Sigmoid colon (tissue), 7 donors: ENCODE data around the gene CASP10. TPM values are rescaled to one million over a fixed set of nuclear protein-coding genes. Genes with fewer than 3 reads are reported as not detected.

Experiments
- DNase-seq: peaks from one replicate; pipeline ENCODE4 v3.0.0-alpha.2; 2019
- H3K27ac ChIP-seq, 4 donors: fragments of 200-600 bp; sonication (generic); one replicate each; pipeline ENCODE4 v1.5.1; 2016 to 2019; ENCODE audit warnings: mild to moderate bottlenecking in 1 of 4
- H3K27me3 ChIP-seq, 3 donors: fragments of 200-600 bp; sonication (generic); one replicate each; pipeline ENCODE4 v1.5.1; 2019; ENCODE audit warnings: mild to moderate bottlenecking in 1 of 3
- H3K36me3 ChIP-seq, 4 donors: fragments of 200-600 bp; sonication (generic); one replicate each; pipeline ENCODE4 v1.5.1; 2016 to 2019
- H3K4me1 ChIP-seq, 4 donors: fragments of 200-600 bp; sonication (generic); one replicate each; pipeline ENCODE4 v1.5.1; 2017 to 2019
- H3K4me3 ChIP-seq, 4 donors: fragments of 200-600 bp; sonication (generic); one replicate each; pipeline ENCODE4 v1.5.1; 2017 to 2019; ENCODE audit warnings: mild to moderate bottlenecking in 2 of 4, moderate library complexity in 1 of 4
- H3K9me3 ChIP-seq, 4 donors: fragments of 200-600 bp in 3 of 4; sonication (generic) in 3 of 4; one replicate each; pipeline versions ENCODE4 v1.5.1 to v1.6.1; 2013 to 2019
- EP300 ChIP-seq, 4 donors: sonication (generic); formaldehyde crosslinking; IDR thresholded peaks; one replicate each; pipeline ENCODE4 v1.6.1; 2017; ENCODE audit warnings: antibody characterized with exemption in 4 of 4
- POLR2A ChIP-seq, 2 donors: fragments of 450-650 bp; IDR thresholded peaks; one replicate each; pipeline ENCODE4 v1.6.1; 2016; ENCODE audit warnings: antibody characterized with exemption in 2 of 2, mild to moderate bottlenecking in 2 of 2, moderate library complexity in 2 of 2
- POLR2AphosphoS5 ChIP-seq, 4 donors: sonication (generic); formaldehyde crosslinking; IDR thresholded peaks; one replicate each; pipeline ENCODE4 v1.6.1; 2017; ENCODE audit warnings: antibody characterized with exemption in 4 of 4
- WGBS, 2 donors: extraction: QIAGEN DNeasy Blood & Tissue Kit; methylation state at CpG; one replicate each; pipeline ENCODE4 v1.1.7; 2013; 5-methylcytosine and 5-hydroxymethylcytosine counted together
- intact Hi-C: fragments of 100-400 bp; cut with DNase I; formaldehyde crosslinking; loops from one replicate; pipeline ENCODE4 v1.15.1; 2023
- polyA plus RNA-seq, 3 donors: library from polyadenylated mRNA; stranded (reverse); fragments of 200-250 nt; gene quantifications; one replicate each; pipeline ENCODE4 v1.2.3, GENCODE V29; 2013
- total RNA-seq, 4 donors: library from RNA; depleted of rRNA; stranded (reverse); fragments of >200 nt; gene quantifications; one replicate each; pipeline ENCODE4 v1.1.0, GENCODE V29; 2016
- TF ChIP-seq, protein P1 (sequence below), 4 experiments: fragments of 450-650 bp in 3 of 4; fragments of 200-600 bp in 1 of 4; IDR thresholded peaks; one replicate each; pipeline ENCODE4 v1.5.1; 2016 to 2019; ENCODE audit warnings: antibody characterized with exemption in 4 of 4, mild to moderate bottlenecking in 3 of 4, moderate library complexity in 2 of 4
- donor health status: healthy with polysubstance abuse.
- donor health status: Bipolar disorder and iron deficiency.
- donor health status: healthy.

Gene CASP10
- total and polyA plus RNA-seq, 7 donors = 3.9 to 26.9 (median 11.4) TPM

DNA sequence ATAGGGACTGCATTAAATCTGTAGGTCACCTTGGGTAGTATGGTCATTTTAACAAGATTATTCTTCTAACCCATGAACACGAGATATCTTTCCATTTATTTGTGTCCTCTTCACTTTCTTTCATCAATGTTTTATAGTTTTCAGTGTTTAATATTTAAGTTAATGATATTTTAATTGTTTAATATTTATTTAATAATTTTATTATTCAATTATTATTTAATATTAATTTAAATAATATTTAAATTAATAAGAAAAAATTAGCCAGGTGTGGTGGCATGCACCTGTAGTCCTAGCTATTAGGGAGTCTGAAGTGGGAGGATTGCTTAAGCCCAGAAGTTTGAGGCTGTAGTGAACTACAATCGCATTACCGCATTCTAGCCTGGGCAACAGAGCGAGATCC, 33.0 kb downstream of the CASP10 start:
- DNase-seq = no peak
- no peaks in the 10 kb centered on the region for H3K4me1 ChIP-seq
- no peak overlapping the region for H3K27ac ChIP-seq
- 97% methylated on average over 4 of the region's 4 CpGs for WGBS, 2 donors
- H3K27me3 ChIP-seq = no peaks in the 10 kb centered on the region
- H3K36me3 ChIP-seq = no peaks in the 10 kb centered on the region
- no peak overlapping the region for H3K4me3 ChIP-seq
- intact Hi-C loops = no loop called here
- TF ChIP-seq EP300 (IDR thresholded peaks at IDR 0.05) (no peak), POLR2AphosphoS5 (IDR thresholded peaks at IDR 0.05) (no peak)
- TF ChIP-seq, protein P1, sequence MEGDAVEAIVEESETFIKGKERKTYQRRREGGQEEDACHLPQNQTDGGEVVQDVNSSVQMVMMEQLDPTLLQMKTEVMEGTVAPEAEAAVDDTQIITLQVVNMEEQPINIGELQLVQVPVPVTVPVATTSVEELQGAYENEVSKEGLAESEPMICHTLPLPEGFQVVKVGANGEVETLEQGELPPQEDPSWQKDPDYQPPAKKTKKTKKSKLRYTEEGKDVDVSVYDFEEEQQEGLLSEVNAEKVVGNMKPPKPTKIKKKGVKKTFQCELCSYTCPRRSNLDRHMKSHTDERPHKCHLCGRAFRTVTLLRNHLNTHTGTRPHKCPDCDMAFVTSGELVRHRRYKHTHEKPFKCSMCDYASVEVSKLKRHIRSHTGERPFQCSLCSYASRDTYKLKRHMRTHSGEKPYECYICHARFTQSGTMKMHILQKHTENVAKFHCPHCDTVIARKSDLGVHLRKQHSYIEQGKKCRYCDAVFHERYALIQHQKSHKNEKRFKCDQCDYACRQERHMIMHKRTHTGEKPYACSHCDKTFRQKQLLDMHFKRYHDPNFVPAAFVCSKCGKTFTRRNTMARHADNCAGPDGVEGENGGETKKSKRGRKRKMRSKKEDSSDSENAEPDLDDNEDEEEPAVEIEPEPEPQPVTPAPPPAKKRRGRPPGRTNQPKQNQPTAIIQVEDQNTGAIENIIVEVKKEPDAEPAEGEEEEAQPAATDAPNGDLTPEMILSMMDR (IDR thresholded peaks at IDR 0.05) = no peak
- H3K9me3 ChIP-seq = no peaks in the 10 kb centered on the region

DNA sequence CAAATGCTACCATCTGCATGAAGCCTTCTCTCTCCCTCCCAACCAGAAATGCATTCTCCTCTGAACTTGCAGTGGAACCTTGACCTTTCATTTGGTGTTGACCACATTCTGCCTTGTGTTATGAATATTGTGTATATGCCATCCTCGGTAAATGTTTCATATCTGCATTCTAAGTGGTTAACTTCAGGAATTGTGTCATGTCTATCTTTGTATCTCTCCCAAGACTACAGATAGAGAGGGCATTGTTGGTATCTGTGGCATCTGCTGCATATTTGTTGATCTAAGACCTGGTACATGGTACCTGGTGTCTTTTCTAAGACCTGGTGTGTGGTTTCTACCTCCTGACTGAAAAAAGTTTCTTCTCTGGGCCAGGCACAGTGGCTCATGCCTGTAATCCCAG, 34.0 kb downstream of the CASP10 start:
- no peak for TF ChIP-seq POLR2A (IDR thresholded peaks at IDR 0.05)
- TF ChIP-seq POLR2AphosphoS5 (IDR thresholded peaks at IDR 0.05) = no peak
- TF ChIP-seq, protein P1 (IDR thresholded peaks at IDR 0.05) = no peak
- no peak for TF ChIP-seq EP300 (IDR thresholded peaks at IDR 0.05)
- no peak for DNase-seq
- Histone ChIP-seq H3K4me3 (no peak overlapping the region), H3K36me3 (no peaks in the 10 kb centered on the region), H3K27ac (no peak overlapping the region), H3K4me1 (no peaks in the 10 kb centered on the region), H3K9me3 (no peaks in the 10 kb centered on the region), H3K27me3 (no peaks in the 10 kb centered on the region)
- 92% methylated on average over 1 of the region's 1 CpG for WGBS, 2 donors
- intact Hi-C loops = no loop called here

DNA sequence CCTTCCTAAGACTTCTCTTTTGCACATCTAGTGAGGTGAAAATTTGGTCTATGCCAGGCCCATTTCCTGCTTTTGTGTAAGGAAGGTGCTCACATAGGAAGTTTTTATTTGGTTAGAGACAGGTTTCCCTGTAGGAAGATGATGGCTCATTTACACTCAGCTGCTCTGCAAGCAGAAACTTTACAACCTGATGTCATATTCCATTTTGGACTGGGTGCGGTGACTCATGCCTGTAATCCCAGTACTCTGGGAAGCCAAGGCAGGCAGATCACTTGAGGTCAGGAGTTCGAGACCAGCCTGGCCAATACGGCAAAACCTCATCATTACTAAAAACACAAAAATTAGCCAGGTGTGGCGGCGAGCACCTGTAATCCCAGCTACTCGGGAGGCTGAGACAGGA, 35.8 kb downstream of the CASP10 start:
- no peaks in the 10 kb centered on the region for H3K36me3 ChIP-seq
- no peaks in the 10 kb centered on the region for H3K4me1 ChIP-seq
- DNase-seq = no peak
- 68 to 89% methylated on average over 6 of the region's 6 CpGs for WGBS, 2 donors
- H3K27ac ChIP-seq = no peak overlapping the region
- no peak overlapping the region for H3K4me3 ChIP-seq
- H3K9me3 ChIP-seq = no peaks in the 10 kb centered on the region
- H3K27me3 ChIP-seq = no peaks in the 10 kb centered on the region
- TF ChIP-seq POLR2A (IDR thresholded peaks at IDR 0.05) (no peak), POLR2AphosphoS5 (IDR thresholded peaks at IDR 0.05) (no peak), EP300 (IDR thresholded peaks at IDR 0.05) (no peak)
- TF ChIP-seq, protein P1 (IDR thresholded peaks at IDR 0.05) = no peak
- intact Hi-C loops = no loop called here

DNA sequence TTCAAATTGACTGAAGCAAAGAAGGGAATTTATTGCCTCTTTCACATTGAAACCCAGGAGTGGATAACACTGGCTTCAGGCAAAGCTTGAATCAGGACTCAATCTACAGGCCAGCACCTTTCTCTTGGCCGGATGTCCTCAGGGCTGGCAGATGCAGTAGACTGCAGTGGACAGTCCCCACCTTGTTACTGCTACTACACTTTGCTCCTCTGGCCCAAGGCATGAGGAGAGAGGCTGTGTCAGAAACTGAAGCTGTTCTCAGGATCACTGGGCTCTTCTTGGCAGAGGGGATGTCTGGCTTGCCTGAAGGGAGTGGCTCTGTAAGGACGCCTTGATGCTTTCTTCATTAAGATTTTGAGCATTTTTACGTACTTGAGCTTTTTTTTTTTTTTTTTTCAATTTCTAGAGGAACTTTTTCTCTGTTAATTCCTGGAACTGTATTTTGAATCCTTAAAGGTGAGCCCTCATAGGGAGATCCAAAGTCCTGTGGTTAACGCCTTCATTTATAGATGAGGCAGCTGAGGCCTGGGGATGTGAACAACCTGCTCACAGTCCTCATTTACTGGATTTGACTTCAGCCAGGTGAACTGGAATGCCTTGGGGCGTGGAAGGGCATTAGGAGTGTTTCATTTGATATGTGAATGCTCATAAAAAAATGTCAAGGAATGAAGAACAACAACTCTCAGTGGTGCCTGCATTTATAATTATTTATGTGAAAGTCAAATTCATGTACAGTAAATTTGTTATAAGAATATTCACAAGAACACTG, 36.6 kb downstream of the CASP10 start:
- DNase-seq = no peak
- intact Hi-C loops = no loop called here
- 23 to 71% methylated on average over 5 of the region's 5 CpGs for WGBS, 2 donors

DNA sequence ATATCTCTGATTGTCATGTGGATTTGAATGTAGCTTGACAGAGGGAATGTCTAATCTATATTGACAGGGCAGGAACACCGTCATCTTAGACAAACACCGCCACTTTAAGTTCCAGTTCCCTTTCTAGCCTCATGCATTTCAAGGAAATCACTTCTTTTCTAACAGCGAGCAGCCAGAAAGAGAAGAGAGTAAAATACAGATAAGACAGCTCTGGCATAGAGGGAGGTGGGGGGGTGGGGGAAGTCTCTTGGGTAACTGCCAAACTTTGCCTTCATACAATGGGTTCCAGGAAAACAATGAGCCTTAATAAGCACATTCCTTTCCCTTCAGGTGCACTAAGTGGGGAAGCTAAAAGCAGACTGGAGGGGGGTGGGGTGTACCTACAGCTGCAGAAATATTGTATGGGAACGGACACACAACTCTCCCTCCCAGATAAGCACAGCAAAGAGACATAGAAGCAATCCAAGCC, 37.2 kb downstream of the CASP10 start:
- Histone ChIP-seq H3K27ac (peak overlapping the region in 2 of 4 donors; percentile 6 to 14), H3K4me1 (no peaks in the 10 kb centered on the region), H3K4me3 (no peak overlapping the region), H3K9me3 (no peaks in the 10 kb centered on the region), H3K36me3 (no peaks in the 10 kb centered on the region), H3K27me3 (no peaks in the 10 kb centered on the region)
- no peak for DNase-seq
- intact Hi-C loops = no loop called here
- 17 to 29% methylated on average over 4 of the region's 4 CpGs for WGBS, 2 donors
- TF ChIP-seq POLR2A (IDR thresholded peaks at IDR 0.05) (no peak), EP300 (IDR thresholded peaks at IDR 0.05) (no peak), POLR2AphosphoS5 (IDR thresholded peaks at IDR 0.05) (no peak)
- TF ChIP-seq, protein P1 (IDR thresholded peaks at IDR 0.05) = no peak

More for the DNA sequence above, 36.6 kb downstream of the CASP10 start:
- Histone ChIP-seq H3K9me3 (no peaks in the 10 kb centered on the region), H3K4me1 (no peaks in the 10 kb centered on the region), H3K27ac (peak overlapping the region in 1 of 4 donors; percentile 6), H3K36me3 (no peaks in the 10 kb centered on the region), H3K27me3 (no peaks in the 10 kb centered on the region), H3K4me3 (no peak overlapping the region)
- TF ChIP-seq POLR2A (IDR thresholded peaks at IDR 0.05) (no peak), POLR2AphosphoS5 (IDR thresholded peaks at IDR 0.05) (no peak)
